Prostate gland (tissue), 2 donors: ENCODE results near the gene SCAPER.

Experiments
- POLR2A ChIP-seq: fragments of 450-650 bp; IDR thresholded peaks from one replicate; pipeline ENCODE4 v1.6.1; 2016; ENCODE audit warnings: antibody characterized with exemption, mild to moderate bottlenecking
- POLR2AphosphoS5 ChIP-seq: sonication (generic); formaldehyde crosslinking; IDR thresholded peaks from one replicate; pipeline ENCODE4 v1.6.1; 2017; ENCODE audit warnings: antibody characterized with exemption
- TF ChIP-seq, protein P1 (sequence below), 4 experiments: fragments of 200-600 bp in 2 of 4; fragments of 450-650 bp in 2 of 4; sonication (generic) in 2 of 4; IDR thresholded peaks; 1 replicate in 3 of 4; 2 replicates in 1 of 4; pipeline ENCODE4 v1.5.1; 2016 to 2019; ENCODE audit warnings: antibody characterized with exemption in 4 of 4, mild to moderate bottlenecking in 2 of 4, moderate library complexity in 2 of 4

DNA sequence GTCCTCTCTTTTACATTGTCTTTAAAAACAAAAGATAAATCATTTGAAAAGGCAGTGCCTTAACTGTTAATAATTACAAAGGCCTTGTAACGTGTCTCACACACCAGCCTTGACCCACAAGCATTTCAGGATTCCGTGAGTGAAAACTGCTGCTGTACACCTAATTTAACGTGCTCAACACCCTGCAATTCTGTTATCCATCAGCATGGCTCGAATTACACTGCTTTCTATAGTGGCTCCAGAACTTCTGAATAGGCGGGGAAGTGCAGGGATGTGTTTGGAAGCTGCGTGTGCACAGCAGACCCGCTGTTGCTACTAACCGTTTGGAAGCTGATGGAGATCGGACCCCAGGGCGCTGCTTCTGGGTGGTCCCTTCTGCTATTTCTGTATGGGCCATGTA, 584.0 kb downstream of the SCAPER start:
- TF ChIP-seq, protein P1, sequence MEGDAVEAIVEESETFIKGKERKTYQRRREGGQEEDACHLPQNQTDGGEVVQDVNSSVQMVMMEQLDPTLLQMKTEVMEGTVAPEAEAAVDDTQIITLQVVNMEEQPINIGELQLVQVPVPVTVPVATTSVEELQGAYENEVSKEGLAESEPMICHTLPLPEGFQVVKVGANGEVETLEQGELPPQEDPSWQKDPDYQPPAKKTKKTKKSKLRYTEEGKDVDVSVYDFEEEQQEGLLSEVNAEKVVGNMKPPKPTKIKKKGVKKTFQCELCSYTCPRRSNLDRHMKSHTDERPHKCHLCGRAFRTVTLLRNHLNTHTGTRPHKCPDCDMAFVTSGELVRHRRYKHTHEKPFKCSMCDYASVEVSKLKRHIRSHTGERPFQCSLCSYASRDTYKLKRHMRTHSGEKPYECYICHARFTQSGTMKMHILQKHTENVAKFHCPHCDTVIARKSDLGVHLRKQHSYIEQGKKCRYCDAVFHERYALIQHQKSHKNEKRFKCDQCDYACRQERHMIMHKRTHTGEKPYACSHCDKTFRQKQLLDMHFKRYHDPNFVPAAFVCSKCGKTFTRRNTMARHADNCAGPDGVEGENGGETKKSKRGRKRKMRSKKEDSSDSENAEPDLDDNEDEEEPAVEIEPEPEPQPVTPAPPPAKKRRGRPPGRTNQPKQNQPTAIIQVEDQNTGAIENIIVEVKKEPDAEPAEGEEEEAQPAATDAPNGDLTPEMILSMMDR (IDR thresholded peaks at IDR 0.05): no peak
- TF ChIP-seq POLR2A (no peak), POLR2AphosphoS5 (no peak)
